ENCODE data around the gene PDPN.
"Not testable (repeated sequence)": the region's sequence is repeated elsewhere in the genome, so short reads cannot be mapped to it uniquely, and the experiment has no call there.

Gene PDPN

GRCh38 chr1:13549521-13549920 is 34.1 kb upstream of the PDPN start:
- no peaks in the 10 kb centered on the region for H3K9me3 ChIP-seq (ENCODE audit: control insufficient read depth, low read length)

GRCh38 chr1:13550663-13551062 is 33.0 kb upstream of the PDPN start:
- no peaks in the 10 kb centered on the region for H3K9me3 ChIP-seq (ENCODE audit: control insufficient read depth, low read length)
- H3K4me3 ChIP-seq (ENCODE audit: low read length) = no peak overlapping the region
- H3K36me3 ChIP-seq (ENCODE audit: control insufficient read depth, insufficient read depth, low read length) = no peaks in the 10 kb centered on the region
- no peak overlapping the region for H3K9ac ChIP-seq (ENCODE audit: low read length)
- no peaks in the 10 kb centered on the region for H3K4me1 ChIP-seq (ENCODE audit: control insufficient read depth, insufficient read depth, low read length)
- H3K27me3 ChIP-seq (ENCODE audit: control insufficient read depth, insufficient read depth, low read length) = no peaks in the 10 kb centered on the region

More at GRCh38 chr1:13549521-13549920, 34.1 kb upstream of the PDPN start:
- Histone ChIP-seq H3K27me3 (ENCODE audit: control insufficient read depth, insufficient read depth, low read length) (no peaks in the 10 kb centered on the region), H3K4me1 (ENCODE audit: control insufficient read depth, insufficient read depth, low read length) (no peaks in the 10 kb centered on the region), H3K9ac (ENCODE audit: low read length) (no peak overlapping the region), H3K36me3 (ENCODE audit: control insufficient read depth, insufficient read depth, low read length) (no peaks in the 10 kb centered on the region), H3K4me3 (ENCODE audit: low read length) (no peak overlapping the region)

- Histone ChIP-seq H3K27me3 (ENCODE audit: control insufficient read depth, insufficient read depth, low read length) (no peaks in the 10 kb centered on the region), H3K4me3 (ENCODE audit: low read length) (no peak overlapping the region), H3K9me3 (ENCODE audit: control insufficient read depth, low read length) (no peaks in the 10 kb centered on the region), H3K36me3 (ENCODE audit: control insufficient read depth, insufficient read depth, low read length) (no peaks in the 10 kb centered on the region), H3K4me1 (ENCODE audit: control insufficient read depth, insufficient read depth, low read length) (no peaks in the 10 kb centered on the region), H3K9ac (ENCODE audit: low read length) (no peak overlapping the region)
Observed at GRCh38 chr1:13554798-13555197, 28.8 kb upstream of the PDPN start.

- Histone ChIP-seq H3K9me3 (ENCODE audit: control insufficient read depth, low read length) (no peaks in the 10 kb centered on the region), H3K36me3 (ENCODE audit: control insufficient read depth, insufficient read depth, low read length) (no peaks in the 10 kb centered on the region), H3K4me1 (ENCODE audit: control insufficient read depth, insufficient read depth, low read length) (no peaks in the 10 kb centered on the region), H3K4me3 (ENCODE audit: low read length) (no peak overlapping the region), H3K27me3 (ENCODE audit: control insufficient read depth, insufficient read depth, low read length) (no peaks in the 10 kb centered on the region), H3K9ac (ENCODE audit: low read length) (no peak overlapping the region)
Observed at GRCh38 chr1:13556224-13556764, 27.3 kb upstream of the PDPN start.

GRCh38 chr1:13560541-13560940 is 23.1 kb upstream of the PDPN start:
- no peaks in the 10 kb centered on the region for H3K4me1 ChIP-seq (ENCODE audit: control insufficient read depth, insufficient read depth, low read length)
- H3K9ac ChIP-seq (ENCODE audit: low read length) = no peak overlapping the region
- no peaks in the 10 kb centered on the region for H3K27me3 ChIP-seq (ENCODE audit: control insufficient read depth, insufficient read depth, low read length)
- no peaks in the 10 kb centered on the region for H3K36me3 ChIP-seq (ENCODE audit: control insufficient read depth, insufficient read depth, low read length)
- no peaks in the 10 kb centered on the region for H3K9me3 ChIP-seq (ENCODE audit: control insufficient read depth, low read length)
- H3K4me3 ChIP-seq (ENCODE audit: low read length) = no peak overlapping the region

- H3K4me1 ChIP-seq (ENCODE audit: control insufficient read depth, insufficient read depth, low read length); H3K9me3 ChIP-seq (ENCODE audit: control insufficient read depth, low read length); H3K27me3 ChIP-seq (ENCODE audit: control insufficient read depth, insufficient read depth, low read length); H3K36me3 ChIP-seq (ENCODE audit: control insufficient read depth, insufficient read depth, low read length); H3K4me3 ChIP-seq (ENCODE audit: low read length); H3K9ac ChIP-seq (ENCODE audit: low read length): not testable (repeated sequence)
Observed at GRCh38 chr1:13562981-13563380, 20.7 kb upstream of the PDPN start.

- H3K9ac ChIP-seq (ENCODE audit: low read length) = no peak overlapping the region
Observed at GRCh38 chr1:13564073-13564472, 19.6 kb upstream of the PDPN start.

GRCh38 chr1:13570435-13570834 is 13.2 kb upstream of the PDPN start:
- H3K27me3 ChIP-seq (ENCODE audit: control insufficient read depth, insufficient read depth, low read length); H3K9me3 ChIP-seq (ENCODE audit: control insufficient read depth, low read length); H3K4me1 ChIP-seq (ENCODE audit: control insufficient read depth, insufficient read depth, low read length); H3K4me3 ChIP-seq (ENCODE audit: low read length); H3K36me3 ChIP-seq (ENCODE audit: control insufficient read depth, insufficient read depth, low read length); H3K9ac ChIP-seq (ENCODE audit: low read length): not testable (repeated sequence)

More at GRCh38 chr1:13564073-13564472, 19.6 kb upstream of the PDPN start:
- no peaks in the 10 kb centered on the region for H3K9me3 ChIP-seq (ENCODE audit: control insufficient read depth, low read length)
- H3K36me3 ChIP-seq (ENCODE audit: control insufficient read depth, insufficient read depth, low read length) = no peaks in the 10 kb centered on the region
- no peaks in the 10 kb centered on the region for H3K27me3 ChIP-seq (ENCODE audit: control insufficient read depth, insufficient read depth, low read length)
- H3K4me3 ChIP-seq (ENCODE audit: low read length) = no peak overlapping the region
- no peaks in the 10 kb centered on the region for H3K4me1 ChIP-seq (ENCODE audit: control insufficient read depth, insufficient read depth, low read length)

- no peaks in the 10 kb centered on the region for H3K27me3 ChIP-seq (ENCODE audit: control insufficient read depth, insufficient read depth, low read length)
- H3K36me3 ChIP-seq (ENCODE audit: control insufficient read depth, insufficient read depth, low read length) = no peaks in the 10 kb centered on the region
- H3K9me3 ChIP-seq (ENCODE audit: control insufficient read depth, low read length) = no peaks in the 10 kb centered on the region
- H3K4me3 ChIP-seq (ENCODE audit: low read length) = no peak overlapping the region
- H3K9ac ChIP-seq (ENCODE audit: low read length) = no peak overlapping the region
- H3K4me1 ChIP-seq (ENCODE audit: control insufficient read depth, insufficient read depth, low read length) = no peaks in the 10 kb centered on the region
Observed at GRCh38 chr1:13570924-13571323, 12.7 kb upstream of the PDPN start.

GRCh38 chr1:13573586-13573985 is 10.0 kb upstream of the PDPN start:
- Histone ChIP-seq H3K9me3 (ENCODE audit: control insufficient read depth, low read length) (no peaks in the 10 kb centered on the region), H3K36me3 (ENCODE audit: control insufficient read depth, insufficient read depth, low read length) (no peaks in the 10 kb centered on the region), H3K9ac (ENCODE audit: low read length) (no peak overlapping the region), H3K4me3 (ENCODE audit: low read length) (no peak overlapping the region), H3K27me3 (ENCODE audit: control insufficient read depth, insufficient read depth, low read length) (no peaks in the 10 kb centered on the region), H3K4me1 (ENCODE audit: control insufficient read depth, insufficient read depth, low read length) (no peaks in the 10 kb centered on the region)

- Histone ChIP-seq H3K27me3 (ENCODE audit: control insufficient read depth, insufficient read depth, low read length) (peaks cover 6% of the 10 kb centered on the region), H3K9ac (ENCODE audit: low read length) (no peak overlapping the region)
Observed at GRCh38 chr1:13576926-13577325, 6.7 kb upstream of the PDPN start.

GRCh38 chr1:13577846-13578245 is 5.8 kb upstream of the PDPN start:
- Histone ChIP-seq H3K36me3 (ENCODE audit: control insufficient read depth, insufficient read depth, low read length) (no peaks in the 10 kb centered on the region), H3K27me3 (ENCODE audit: control insufficient read depth, insufficient read depth, low read length) (peaks cover 15% of the 10 kb centered on the region), H3K9ac (ENCODE audit: low read length) (no peak overlapping the region), H3K9me3 (ENCODE audit: control insufficient read depth, low read length) (no peaks in the 10 kb centered on the region), H3K4me3 (ENCODE audit: low read length) (no peak overlapping the region), H3K4me1 (ENCODE audit: control insufficient read depth, insufficient read depth, low read length) (no peaks in the 10 kb centered on the region)

More at GRCh38 chr1:13576926-13577325, 6.7 kb upstream of the PDPN start:
- H3K4me1 ChIP-seq (ENCODE audit: control insufficient read depth, insufficient read depth, low read length) = no peaks in the 10 kb centered on the region
- H3K36me3 ChIP-seq (ENCODE audit: control insufficient read depth, insufficient read depth, low read length) = no peaks in the 10 kb centered on the region
- no peaks in the 10 kb centered on the region for H3K9me3 ChIP-seq (ENCODE audit: control insufficient read depth, low read length)
- H3K4me3 ChIP-seq (ENCODE audit: low read length) = no peak overlapping the region

GRCh38 chr1:13581446-13581845 is 2.2 kb upstream of the PDPN start:
- no peak overlapping the region for H3K9ac ChIP-seq (ENCODE audit: low read length)
- no peaks in the 10 kb centered on the region for H3K36me3 ChIP-seq (ENCODE audit: control insufficient read depth, insufficient read depth, low read length)
- H3K4me1 ChIP-seq (ENCODE audit: control insufficient read depth, insufficient read depth, low read length) = no peaks in the 10 kb centered on the region
- no peaks in the 10 kb centered on the region for H3K9me3 ChIP-seq (ENCODE audit: control insufficient read depth, low read length)
- H3K4me3 ChIP-seq (ENCODE audit: low read length) = no peak overlapping the region
- peaks cover 36% of the 10 kb centered on the region for H3K27me3 ChIP-seq (ENCODE audit: control insufficient read depth, insufficient read depth, low read length)
